Activated CD4-positive, alpha-beta T cell treated with anti-CD3 and anti-CD28 coated beads, Interleukin-2, amount 50 U/mL, for 4 hours (primary cell): ENCODE measurements around the gene FLG2.
"Not testable (repeated sequence)": the region's sequence is repeated elsewhere in the genome, so short reads cannot be mapped to it uniquely, and the experiment has no call there.

Experiments
- DNase-seq, 2 experiments: peaks; one replicate each; pipeline ENCODE4 v3.0.0-alpha.2; 2020

FLG2 gene

DNA sequence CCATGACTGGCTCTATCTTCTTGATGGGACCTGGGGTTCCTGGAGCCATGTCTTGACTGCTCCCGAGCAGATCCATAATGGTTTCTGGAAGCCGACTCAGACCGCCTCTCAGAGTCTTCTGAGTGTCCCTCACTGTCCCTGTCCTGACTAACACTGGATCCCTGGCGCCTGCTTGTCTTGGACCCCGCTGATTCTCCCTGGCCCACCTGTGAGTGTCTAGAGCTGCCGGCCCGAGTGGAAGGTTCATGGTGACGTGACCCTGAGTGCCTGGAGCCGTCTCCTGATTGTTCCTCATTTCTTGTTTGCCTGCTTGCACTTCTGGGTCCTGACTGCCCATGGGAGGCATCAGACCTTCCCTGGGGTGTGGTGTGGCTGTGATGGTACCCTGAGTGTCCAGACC, 49.9 kb downstream of the FLG2 start:
- no peak for DNase-seq

DNA sequence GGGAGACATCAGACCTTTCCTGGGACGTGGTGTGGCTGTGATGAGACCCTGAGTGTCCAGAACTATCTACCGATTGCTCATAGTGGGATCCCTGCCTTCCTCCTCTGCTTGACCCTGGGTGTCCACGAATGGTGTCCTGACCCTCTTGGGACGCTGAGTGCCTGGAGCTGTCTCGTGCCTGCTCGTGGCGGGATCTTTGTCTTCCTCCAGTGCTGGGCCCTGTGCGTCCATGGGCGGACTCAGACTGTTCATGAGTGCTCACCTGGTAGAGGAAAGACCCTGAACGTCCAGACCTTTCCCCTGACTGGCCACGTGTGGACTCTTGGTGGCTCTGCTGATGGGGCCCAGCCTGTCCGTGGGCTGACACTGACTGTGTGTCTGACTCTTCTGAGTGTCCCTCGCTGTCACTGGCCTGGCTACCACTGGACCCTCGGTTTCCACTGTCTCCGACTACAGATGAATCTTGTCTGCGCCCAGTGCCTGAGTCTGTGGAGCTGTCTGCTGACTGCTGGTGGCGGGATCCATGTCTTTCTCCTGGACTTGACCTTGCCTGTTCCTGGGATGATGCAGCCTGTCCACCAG, 50.4 kb downstream of the FLG2 start:
- DNase-seq = not testable (repeated sequence)

DNA sequence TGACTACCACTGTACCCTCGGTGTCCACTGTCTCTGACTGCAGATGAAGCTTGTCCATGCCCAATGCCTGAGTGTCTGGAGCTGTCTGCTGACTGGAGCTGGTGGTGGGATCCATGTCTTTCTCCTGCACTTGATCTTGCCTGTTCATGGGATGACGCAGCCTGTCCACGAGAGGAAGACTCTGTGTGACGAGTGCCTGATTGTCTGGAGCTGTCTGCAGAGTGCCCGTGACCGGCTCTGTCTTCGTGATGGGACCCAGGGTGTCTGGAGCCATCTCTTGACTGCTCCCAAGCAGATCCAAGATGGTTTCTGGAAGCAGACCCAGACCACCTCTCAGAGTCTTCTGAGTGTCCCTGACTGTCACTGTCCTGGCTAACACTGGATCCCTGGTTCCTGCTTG, 51.0 kb downstream of the FLG2 start:
- not testable (repeated sequence) for DNase-seq

DNA sequence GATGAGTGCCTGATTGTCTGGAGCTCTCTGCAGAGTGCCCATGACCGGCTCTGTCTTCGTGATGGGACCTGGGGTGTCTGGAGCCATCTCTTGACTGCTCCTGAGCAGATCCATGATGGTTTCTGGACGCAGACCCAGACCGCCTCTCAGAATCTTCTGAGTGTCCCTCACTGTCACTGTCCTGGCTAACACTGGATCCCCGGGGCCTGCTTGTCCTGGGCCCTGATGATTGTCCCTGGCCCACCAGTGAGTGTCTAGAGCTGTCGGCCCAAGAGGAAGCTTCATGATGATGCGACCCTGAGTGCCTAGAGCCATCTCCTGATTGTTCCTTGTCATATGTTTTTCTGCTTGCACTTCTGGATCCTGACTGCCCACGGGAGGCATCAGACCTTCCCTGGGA, 51.8 kb downstream of the FLG2 start:
- DNase-seq = not testable (repeated sequence)

DNA sequence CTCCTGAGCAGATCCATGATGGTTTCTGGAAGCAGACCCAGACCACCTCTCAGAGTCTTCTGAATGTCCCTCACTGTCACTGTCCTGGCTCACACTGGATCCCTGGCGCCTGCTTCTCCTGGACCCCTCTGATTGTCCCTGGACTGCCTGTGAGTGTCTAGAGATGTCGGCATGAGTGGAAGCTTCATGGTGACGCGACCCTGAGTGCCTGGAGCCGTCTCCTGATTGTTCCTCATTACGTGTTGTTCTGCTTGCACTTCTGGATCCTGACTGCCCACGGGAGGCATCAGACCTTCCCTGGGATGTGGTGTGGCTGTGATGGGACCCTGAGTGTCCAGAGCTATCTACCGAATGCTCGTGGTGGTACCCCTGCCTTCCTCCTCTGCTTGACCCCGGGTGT, 53.7 kb downstream of the FLG2 start:
- DNase-seq = not testable (repeated sequence)

DNA sequence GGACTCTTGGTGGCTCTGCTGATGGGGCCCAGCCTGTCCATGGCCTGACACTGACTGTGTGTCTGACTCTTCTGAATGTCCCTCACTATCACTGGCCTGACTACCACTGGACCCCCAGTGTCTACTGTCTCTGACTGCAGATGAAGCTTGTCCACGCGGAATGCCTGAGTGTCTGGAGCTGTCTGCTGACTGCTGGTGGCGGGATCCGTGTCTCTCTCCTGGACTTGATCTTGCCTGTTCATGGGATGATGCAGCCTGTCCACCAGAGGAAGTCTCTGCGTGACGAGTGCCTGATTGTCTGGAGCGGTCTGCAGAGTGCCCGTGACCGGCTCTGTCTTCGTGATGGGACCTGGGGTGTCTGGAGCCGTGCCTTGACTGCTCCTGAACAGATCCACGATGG, 55.0 kb downstream of the FLG2 start:
- DNase-seq = not testable (repeated sequence)

DNA sequence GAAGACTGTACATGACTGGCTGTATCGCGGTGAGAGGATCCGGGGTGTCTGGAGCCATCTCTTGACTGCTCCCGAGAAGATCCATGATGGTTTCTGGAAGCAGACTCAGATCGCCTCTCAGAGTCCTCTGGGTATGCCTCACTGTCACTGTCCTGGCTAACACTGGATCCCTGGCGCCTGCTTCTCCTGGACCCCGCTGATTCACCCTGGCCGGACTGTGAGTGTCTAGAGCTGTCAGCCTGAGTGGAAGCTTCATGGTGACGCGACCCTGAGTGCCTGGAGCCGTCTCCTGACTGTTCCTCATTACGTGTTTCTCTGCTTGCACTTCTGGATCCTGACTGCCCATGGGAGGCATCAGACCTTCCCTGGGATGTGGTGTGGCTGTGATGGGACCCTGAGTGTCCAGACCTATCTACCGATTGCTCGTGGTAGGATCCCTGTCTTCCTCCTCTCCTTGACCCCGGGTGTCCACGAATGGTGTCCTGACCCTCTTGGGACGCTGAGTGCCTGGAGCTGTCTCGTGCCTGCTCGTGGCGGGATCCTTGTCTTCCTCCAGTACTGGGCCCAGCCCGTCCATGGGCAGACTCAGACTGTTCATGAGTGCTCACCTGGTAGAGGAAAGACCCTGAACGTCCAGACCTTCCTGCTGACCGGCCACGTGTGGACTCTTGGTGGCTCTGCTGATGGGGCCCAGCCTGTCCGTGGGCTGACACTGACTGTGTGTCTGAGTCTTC, 56.5 kb downstream of the FLG2 start:
- not testable (repeated sequence) for DNase-seq
